Progenitor cell of endocrine pancreas (in vitro differentiated cells): ENCODE results near the gene SLC25A34. TPM values are rescaled to one million over a fixed set of nuclear protein-coding genes. Genes with fewer than 3 reads are reported as not detected.
A peak's percentile ranks its signal among the peaks of the same experiment; 100 is the strongest.

Experiments used
- DNase-seq: peaks from one replicate; pipeline ENCODE4 v3.0.0; 2021; ENCODE audit warnings: low spot score; ENCODE audit not compliant: unreplicated experiment
- H3K27ac Mint-ChIP-seq: 2 replicates; pipeline ENCODE4 v1.8.0; 2021; ENCODE audit warnings: mild to moderate bottlenecking, moderate library complexity, mixed read lengths
- H3K27me3 Mint-ChIP-seq: 2 replicates; pipeline ENCODE4 v1.8.0; 2021; ENCODE audit warnings: mixed read lengths
- H3K36me3 Mint-ChIP-seq: 2 replicates; pipeline ENCODE4 v1.8.0; 2022; ENCODE audit warnings: mixed read lengths; ENCODE audit not compliant: insufficient read depth
- H3K4me1 Mint-ChIP-seq: 2 replicates; pipeline ENCODE4 v1.8.0; 2021; ENCODE audit warnings: low read depth, mixed read lengths
- H3K4me3 Mint-ChIP-seq: 2 replicates; pipeline ENCODE4 v1.8.0; 2021; ENCODE audit warnings: low read depth, mild to moderate bottlenecking, moderate library complexity, mixed read lengths
- H3K9me3 Mint-ChIP-seq: 2 replicates; pipeline ENCODE4 v1.8.0; 2021; ENCODE audit warnings: low read depth, mixed read lengths
- CTCF ChIP-seq: fragments of 200-600 bp; sonication (generic); IDR thresholded peaks from one replicate; pipeline ENCODE4 v1.5.0; 2021; ENCODE audit warnings: antibody characterized with exemption, mild to moderate bottlenecking; ENCODE audit not compliant: unreplicated experiment
- total RNA-seq: library from RNA; stranded (reverse); gene quantifications from 2 replicates; pipeline ENCODE4 v1.2.1, GENCODE V29; 2021

The SLC25A34 gene
- total RNA-seq, 1 donor from 2014 or later, result 6.0 TPM

GRCh38 chr1:15717418-15718125, 18.5 kb upstream of the SLC25A34 start:
- DNase-seq, result no peak
- Mint-ChIP-seq H3K36me3 (peaks cover 5% of the 10 kb centered on the region), H3K9me3 (no peaks in the 10 kb centered on the region), H3K4me1 (no peaks in the 10 kb centered on the region), H3K4me3 (no peak overlapping the region), H3K27me3 (no peaks in the 10 kb centered on the region), H3K27ac (peak overlapping the region; percentile 88)
- no peak for TF ChIP-seq CTCF

DNA sequence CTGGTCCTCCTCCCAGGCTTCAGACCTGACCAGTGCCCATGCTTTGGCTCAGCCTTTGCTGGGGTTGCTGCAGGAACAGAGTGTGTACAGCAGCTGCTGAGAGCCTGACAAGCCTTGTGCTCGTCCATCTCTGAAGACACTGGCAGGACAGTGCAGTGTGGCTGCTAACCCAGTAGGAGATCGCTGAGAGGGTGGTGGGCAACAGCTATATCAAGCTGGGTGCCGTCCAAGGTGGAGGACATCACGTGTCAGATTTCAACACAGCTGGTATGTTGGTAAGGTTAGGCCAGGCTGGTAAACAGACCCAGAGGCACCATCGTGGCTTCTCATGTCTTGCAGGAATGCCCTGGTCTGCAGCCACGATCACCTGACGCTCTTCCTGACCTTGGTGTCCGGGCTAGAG, 17.9 kb upstream of the SLC25A34 start:
- DNase-seq, result no peak
- no peak for TF ChIP-seq CTCF
- no peak overlapping the region for H3K4me3 Mint-ChIP-seq
- peaks cover 7% of the 10 kb centered on the region for H3K36me3 Mint-ChIP-seq
- H3K27ac Mint-ChIP-seq, result peak overlapping the region; percentile 88
- H3K27me3 Mint-ChIP-seq, result no peaks in the 10 kb centered on the region
- no peaks in the 10 kb centered on the region for H3K9me3 Mint-ChIP-seq
- no peaks in the 10 kb centered on the region for H3K4me1 Mint-ChIP-seq

- no peaks in the 10 kb centered on the region for H3K4me1 Mint-ChIP-seq
- no peak overlapping the region for H3K4me3 Mint-ChIP-seq
- TF ChIP-seq CTCF, result no peak
- H3K9me3 Mint-ChIP-seq, result no peaks in the 10 kb centered on the region
- no peak overlapping the region for H3K27ac Mint-ChIP-seq
- H3K27me3 Mint-ChIP-seq, result no peaks in the 10 kb centered on the region
- H3K36me3 Mint-ChIP-seq, result peaks cover 8% of the 10 kb centered on the region
- DNase-seq, result no peak
Measured at GRCh38 chr1:15719381-15720120, 16.5 kb upstream of the SLC25A34 start.

DNA sequence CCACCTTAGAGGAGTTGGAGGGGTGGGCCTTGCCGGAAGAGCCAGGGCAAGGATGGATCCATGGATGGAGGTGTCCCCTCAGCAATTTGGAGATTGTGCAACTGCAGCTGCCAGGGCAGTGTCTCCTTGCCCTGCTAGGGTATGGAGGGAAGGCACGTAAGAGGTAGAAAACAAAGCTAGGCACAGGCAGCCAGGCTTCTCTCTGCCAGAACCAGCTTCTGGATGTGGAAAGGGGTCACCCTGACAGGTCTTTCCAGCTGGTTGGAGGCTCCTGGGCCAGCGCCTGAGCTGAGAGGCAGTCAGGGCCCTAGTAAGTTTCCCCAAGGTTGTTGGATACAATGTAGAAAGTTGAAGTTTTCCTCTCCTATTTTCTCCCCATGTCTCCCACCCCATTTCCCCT, 15.2 kb upstream of the SLC25A34 start:
- no peak for DNase-seq
- H3K4me3 Mint-ChIP-seq, result no peak overlapping the region
- H3K27me3 Mint-ChIP-seq, result no peaks in the 10 kb centered on the region
- H3K4me1 Mint-ChIP-seq, result no peaks in the 10 kb centered on the region
- H3K9me3 Mint-ChIP-seq, result no peaks in the 10 kb centered on the region
- H3K36me3 Mint-ChIP-seq, result peaks cover 10% of the 10 kb centered on the region
- H3K27ac Mint-ChIP-seq, result no peak overlapping the region
- no peak for TF ChIP-seq CTCF

- no peak overlapping the region for H3K4me3 Mint-ChIP-seq
- DNase-seq, result no peak
- TF ChIP-seq CTCF, result no peak
- H3K36me3 Mint-ChIP-seq, result peaks cover 14% of the 10 kb centered on the region
- H3K9me3 Mint-ChIP-seq, result no peaks in the 10 kb centered on the region
- H3K27me3 Mint-ChIP-seq, result no peaks in the 10 kb centered on the region
- no peak overlapping the region for H3K27ac Mint-ChIP-seq
- no peaks in the 10 kb centered on the region for H3K4me1 Mint-ChIP-seq
Measured at GRCh38 chr1:15722411-15722810, 13.6 kb upstream of the SLC25A34 start.
